Urothelium cell line (cell line): ENCODE measurements around the gene RRP12.
A peak's percentile ranks its signal among the peaks of the same experiment; 100 is the strongest.
"Not testable (repeated sequence)": the region's sequence is repeated elsewhere in the genome, so short reads cannot be mapped to it uniquely, and the experiment has no call there.

Experiments used
- DNase-seq: peaks from one replicate; pipeline ENCODE4 v3.0.0; 2011; ENCODE audit warnings: low spot score, mixed read lengths
- FAIRE-seq: peaks from 2 replicates; lab custom pipeline; 2011; peaks lifted over from hg19 to GRCh38; lab: Jason Lieb, UNC

RRP12 gene

DNA sequence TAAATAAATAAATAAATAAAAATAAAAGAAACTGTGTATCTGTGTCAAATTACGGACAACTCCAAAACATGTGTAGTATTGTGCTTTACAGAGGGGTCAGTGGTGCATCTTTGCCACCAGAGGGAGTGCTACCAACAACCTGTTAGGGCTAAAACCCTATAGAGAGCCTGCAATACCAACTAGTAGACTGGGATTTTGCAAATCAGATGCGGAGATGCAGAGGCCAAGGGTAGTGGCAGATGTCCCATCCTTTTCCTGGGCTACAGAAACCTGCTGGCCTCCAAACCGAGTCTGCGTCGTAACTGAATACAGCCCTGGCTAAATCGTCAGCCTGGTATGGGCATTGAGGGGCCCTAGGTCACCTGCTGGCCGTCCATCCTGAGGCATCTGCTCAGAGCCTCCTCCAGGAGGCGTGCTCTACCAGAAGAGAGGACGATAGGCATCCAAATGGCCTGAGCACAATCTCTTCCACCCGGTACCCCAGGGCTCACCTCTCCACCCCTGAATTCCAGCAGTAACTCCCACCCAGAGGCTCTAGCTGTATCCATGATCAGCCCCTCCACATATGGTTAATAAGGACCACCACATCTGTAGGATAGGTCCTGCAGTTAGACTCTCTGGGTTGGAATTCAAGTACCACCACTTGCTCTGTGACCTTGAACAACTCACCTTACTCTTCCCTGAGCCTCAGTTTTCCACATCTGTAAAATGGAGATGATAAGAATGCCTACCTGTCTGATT, 6.2 kb upstream of the RRP12 start:
- DNase-seq (peak; percentile 72), FAIRE-seq (no peak)

DNA sequence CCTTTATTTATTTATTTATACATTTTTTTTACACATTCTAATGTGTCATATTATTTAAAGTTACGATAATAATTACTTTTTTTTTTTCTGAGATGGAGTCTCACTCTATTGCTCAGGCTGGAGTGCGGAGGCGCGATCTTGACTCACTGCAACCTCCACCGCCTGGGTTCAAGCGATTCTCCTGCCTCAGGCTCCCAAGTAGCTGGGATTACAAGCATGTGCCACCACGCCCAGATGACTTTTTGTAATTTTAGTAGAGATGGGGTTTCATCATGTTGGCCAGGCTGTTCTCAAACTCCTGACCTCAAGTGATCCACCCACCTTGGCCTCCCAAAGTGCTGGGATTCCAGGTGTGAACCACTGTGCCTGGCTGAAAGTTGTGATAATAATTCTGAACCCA, 5.3 kb upstream of the RRP12 start:
- DNase-seq, FAIRE-seq: not testable (repeated sequence)

DNA sequence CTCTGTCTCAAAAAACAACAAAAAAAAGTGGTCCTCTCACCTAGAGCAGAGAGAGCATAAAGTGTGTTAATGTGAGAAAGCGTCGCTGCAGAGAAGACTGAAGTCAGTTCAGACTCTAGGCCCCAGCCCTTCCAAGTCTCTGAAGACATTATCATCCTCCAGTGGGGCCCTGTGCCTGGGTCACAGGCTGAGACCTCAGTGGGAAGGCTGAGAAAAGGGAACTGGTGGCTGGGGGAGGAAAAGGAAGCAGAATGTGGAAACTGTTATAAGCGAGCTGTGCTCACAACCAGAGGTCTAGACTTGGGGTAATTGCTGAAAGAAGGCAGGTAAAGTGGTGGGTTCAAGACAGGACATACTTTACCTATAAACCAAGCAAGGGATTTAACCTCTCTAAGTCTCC, 4.9 kb upstream of the RRP12 start:
- no peak for DNase-seq
- no peak for FAIRE-seq

DNA sequence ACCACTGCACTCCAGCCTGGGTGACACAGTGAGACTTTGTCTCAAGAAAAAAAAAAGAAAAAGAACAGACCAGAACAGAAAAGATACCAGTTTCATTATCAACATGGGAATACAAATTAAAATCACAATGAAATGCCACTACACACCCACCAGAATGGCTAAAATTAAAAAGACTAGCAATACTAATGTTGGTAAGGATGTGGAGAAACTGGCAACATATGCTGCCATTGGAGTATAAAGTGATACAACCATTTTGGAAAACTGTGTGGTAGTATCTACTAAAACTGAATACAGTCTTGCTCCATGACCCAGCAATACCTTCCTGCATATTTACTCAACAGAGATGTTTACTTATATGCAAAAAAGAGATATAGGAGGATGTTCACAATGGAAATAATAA, 2.9 kb upstream of the RRP12 start:
- DNase-seq, result no peak
- no peak for FAIRE-seq

DNA sequence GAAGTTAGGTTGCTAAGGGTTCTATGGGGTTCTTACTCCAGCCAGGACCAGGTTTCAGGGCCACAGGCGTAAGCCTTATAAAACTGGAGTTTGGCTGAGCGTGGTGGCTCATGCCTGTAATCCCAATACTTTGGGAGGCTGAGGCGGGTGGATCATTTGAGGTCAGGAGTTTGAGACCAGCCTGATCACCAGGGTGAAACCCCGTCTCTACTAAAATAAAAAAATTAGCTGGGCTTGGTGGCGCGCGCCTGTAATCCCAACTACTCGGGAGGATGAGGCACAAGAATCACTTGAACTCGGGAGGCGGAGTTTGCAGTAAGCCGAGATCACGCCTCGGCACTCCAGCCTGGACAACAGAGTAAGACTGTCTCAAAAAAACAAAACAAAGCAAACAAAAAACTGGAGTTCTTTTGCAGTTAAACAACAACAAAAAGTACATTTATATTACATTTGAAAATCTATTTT, 347 bp upstream of the RRP12 start:
- FAIRE-seq (no peak), DNase-seq (no peak)

DNA sequence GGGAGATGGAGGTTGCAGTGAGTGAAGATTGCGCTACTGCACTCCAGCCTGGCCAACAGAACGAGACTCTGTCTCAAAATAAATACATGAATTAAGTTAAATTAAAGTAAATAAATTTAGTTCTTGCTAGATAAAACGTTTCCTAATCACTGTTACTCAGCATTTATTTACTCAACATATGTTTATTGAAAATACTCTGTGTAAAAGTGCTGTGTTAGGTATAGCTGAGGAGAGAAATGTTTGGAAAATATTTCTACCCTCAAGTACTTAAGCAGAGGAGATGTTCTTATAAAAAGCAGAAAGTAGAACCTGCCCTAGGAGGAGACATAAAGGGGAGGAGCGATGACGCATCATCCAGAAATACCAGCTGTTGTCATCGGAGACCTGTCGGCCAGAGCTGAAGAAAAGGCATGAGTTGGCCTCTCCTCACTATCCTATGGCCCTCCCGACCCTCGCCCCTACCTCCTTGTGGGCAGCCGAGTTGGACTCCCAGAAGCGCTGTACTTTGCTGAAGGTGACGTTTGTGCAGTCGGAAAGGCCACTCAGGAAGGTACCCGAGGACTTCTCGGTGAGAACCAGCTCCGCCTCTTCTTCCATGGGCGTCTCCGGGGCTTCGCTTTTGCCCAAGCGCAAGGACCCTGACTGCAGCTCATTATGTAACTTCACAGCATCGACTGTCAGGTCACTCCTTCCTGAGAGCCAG, 1.1 kb downstream of the RRP12 start:
- peak; percentile 54 for DNase-seq
- no peak for FAIRE-seq

DNA sequence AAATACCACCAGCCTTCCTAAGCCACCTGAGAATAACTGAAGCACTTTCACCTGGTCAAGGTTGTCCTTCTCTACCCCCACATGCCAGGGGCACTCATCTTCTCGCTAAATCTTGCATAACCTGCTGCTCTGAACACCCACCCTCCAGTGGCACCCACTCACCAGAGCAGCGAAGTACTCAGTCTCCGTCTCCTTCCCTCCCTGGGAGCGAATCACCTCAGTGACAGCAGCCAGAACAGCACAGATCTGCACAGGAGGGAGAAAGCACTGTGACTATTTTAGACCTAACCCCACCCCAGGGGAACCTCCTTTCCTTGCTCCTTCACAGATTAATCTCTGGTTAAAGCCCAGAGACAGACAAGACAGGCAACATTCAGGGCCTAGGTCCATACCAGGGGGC, 5.1 kb downstream of the RRP12 start:
- FAIRE-seq (no peak), DNase-seq (no peak)

DNA sequence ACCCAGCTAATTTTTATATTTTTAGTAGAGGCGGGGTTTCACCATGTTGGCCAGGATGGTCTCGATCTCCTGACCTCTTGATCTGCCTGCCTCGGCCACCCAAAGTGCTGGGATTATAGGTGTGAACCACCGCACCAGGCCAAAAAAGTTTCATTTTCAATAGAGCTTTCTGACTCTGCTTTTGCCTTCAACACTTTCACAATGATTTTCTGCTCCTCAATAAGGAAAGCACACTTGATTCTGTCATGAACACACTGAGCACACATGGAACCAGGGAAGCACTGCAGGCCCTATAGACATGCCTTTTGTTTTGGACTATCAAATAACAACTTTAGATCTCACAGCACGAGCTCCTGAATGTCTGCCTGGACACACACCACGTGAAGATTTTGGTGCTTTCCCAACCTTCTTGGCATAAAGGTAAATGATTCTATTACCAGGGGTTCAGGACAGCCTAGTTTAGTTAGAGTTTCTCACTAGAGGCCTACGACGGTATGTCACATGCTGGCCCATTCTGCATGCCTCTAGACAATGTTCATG, 8.0 kb downstream of the RRP12 start:
- FAIRE-seq, result no peak
- no peak for DNase-seq

DNA sequence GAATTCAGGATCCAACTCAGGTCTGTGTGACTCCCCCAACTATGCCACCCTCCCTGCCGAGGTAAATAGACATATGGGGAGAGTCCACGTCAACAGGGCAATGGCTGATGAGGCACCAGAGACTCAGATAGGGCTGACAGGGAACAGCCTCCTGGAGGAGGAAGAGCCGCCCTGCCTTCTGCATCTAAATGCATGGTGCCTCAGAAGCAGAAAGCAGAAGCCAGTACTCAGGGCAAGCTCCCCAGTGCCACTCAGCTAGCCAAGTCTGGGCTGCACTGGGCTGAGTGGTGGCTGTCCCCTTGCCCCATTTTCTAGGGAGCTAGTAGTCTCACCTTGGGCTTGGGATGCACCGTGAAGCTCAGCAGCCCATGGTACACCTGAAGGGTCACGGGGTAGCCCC, 11.0 kb downstream of the RRP12 start:
- no peak for FAIRE-seq
- DNase-seq, result no peak

DNA sequence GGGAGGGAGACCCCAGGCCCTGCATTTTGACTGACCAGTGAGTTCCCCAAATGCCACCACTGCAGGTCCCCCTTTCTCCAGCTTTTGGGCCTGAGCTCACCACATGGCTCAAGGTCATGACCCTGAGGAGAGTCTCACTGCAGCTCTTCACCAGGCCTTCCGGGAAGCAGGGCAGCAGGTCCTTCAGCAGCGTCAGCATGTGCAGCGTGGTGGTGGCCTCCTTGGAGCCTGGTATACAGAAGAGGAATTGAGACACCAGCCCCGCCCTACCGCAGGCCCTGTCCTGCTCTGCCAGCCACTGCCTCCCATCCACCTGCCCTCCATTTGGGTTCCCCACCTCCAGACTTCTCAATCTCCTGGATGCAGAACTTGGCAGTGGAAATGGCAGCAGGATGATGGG, 13.0 kb downstream of the RRP12 start:
- no peak for DNase-seq
- FAIRE-seq, result no peak

DNA sequence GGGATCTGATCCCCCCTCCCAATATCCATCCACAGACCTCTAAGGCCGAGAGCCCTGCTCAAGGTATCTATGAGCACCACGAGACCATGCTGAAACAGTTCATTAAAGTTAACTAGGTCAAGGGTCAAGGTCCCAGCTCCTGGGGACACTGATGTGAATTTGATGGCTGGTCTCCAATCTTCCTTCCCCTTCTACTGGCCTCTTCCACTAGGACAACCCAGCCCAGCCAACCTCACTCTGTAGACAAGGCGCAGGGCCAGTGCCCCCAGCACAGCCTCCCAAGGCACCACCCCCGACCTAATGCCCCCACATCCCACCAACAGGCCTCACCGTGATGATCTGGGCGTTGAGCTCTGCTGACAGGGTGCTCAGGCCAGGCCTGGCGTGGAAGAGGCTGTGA, 15.6 kb downstream of the RRP12 start:
- no peak for FAIRE-seq
- no peak for DNase-seq

DNA sequence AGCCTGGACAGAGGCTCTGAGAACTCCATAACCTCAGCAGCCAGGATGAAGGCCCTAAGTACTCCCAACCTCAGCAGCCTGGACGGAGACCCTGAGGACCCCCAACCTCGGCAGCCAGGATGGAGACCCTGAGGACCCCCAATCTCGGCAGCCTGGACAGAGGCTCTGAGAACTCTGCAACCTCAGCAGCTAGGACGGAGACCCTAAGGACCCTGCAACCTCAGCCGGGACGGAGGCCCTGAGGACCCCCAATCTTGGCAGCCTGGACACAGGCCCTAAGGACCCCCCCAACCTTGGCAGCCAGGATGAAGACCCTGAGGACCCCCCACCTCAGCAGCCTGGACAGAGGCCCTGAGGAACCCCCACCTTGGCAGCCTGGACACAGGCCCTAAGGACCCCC, 16.5 kb downstream of the RRP12 start:
- DNase-seq (no peak), FAIRE-seq (no peak)

DNA sequence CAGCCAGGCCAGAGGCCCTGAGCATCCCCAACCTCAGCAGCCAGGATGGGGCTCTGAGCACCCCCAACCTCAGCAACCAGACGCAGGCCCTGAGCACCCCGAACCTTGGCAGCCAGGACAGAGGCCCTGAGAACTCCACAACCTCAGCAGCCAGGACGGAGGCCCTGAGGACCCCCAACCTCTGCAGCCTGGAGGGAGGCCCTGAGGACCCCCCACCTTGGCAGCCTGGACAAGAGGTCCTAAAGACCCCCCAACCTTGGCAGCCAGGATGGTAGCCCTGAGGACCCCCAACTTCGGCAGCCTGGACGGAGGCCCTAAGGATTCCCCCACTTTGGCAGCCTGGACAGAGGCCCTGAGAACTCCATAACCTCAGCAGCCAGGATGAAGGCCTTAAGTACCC, 17.0 kb downstream of the RRP12 start:
- FAIRE-seq, result no peak
- DNase-seq, result no peak

DNA sequence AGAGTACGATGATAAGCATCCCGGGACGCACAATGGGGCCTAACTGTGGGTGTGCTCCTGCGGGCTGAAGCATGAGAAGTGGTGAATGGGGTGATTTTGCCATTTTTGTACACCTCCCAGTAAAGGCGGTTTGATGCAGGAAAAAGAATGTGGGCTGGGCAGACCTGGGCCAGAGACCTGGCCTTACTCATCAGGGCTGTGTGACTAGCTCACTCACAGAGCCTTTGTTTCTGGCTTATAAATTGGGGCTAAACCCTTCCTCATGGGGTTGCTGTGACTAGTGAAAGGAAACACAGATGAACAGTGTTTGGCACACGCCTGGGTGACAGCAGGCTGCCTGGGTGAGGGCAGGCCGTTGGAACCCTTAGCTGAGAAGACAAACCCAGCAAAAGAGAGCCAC, 18.0 kb downstream of the RRP12 start:
- no peak for FAIRE-seq
- no peak for DNase-seq

DNA sequence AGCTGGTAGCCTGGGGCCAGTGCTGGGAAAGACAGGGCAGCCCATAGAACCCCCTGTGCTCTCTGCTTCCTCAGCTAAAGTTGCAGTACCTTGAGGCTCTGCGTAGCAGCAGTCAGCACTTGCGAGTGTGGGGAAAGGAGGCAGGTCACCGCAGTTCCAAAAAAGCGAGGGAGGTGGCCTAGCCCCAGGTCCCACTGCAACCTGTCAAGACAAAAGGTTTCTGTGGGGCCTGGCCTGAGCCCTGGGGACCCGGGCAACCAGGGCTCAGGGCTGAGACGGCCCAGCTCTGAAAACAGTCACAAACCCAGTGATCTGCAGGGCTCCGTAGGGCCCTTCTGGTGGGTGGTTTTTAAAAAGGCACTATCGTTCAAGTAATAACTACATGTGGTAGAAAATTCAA, 19.5 kb downstream of the RRP12 start:
- FAIRE-seq (no peak), DNase-seq (no peak)

DNA sequence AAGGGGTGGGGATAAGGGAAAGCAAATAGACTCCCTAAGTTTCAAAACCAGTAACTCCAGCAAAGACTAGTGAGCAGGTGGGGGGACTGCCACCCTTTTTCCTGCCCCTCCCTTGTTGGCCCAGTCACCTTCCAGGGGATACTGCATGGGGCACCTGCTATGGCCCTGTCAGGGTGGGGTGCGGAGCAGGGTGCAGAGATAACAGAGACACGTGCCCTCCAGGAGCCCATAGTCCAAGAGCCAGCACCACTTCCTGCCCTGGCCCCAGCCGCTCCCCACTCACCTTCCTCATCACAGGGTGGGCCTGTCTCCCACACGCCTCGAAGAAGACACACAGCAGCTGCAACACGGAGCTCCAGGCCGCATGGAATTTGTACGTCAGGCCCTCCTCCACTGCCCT, 20.6 kb downstream of the RRP12 start:
- DNase-seq (no peak), FAIRE-seq (no peak)

DNA sequence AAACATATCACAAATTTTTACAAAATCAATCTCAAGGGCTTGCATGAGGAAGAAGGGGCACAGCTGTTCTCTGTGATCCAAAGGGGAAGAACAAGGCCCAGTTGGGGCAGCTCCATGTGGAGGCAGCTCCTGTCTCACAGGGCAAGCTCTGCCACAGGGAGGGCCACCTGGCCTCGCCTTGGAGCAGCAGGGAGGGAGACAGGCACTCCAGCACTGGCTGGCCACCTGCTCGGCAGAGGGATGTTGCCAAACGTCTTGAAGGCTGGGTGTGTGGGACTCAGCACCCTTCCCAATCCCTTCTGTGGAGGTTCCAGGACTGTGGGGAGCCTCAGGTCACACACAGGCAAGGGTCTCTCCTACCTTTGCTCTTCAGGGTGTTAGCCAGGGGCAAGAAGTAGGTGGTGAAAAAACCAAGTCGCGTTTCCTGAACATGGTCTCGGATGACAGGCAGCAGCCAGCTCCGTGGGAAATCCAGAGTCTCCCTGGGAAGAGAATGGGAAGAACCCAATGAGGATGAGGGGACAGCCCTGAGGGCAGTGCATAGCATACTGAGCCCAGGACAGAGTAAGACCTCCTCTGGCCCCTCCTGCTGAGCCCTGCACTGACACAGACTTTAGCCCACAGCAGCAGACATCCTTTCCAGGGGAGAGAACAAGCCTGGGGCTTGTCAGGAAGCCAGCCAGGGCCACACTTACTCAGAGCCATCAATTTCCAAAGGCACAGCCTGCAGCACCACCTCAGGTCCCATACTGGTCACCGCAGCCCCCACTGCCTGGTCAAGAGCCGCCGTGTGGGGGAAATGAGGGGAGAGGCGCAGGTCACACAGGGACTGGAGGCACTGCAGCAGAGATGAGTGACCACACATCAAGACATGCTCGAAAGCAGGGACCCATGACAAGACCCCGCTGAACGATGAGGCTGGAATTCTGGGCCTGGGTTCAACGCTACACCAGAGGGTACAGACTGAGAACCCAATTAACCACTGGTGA, 21.9 kb downstream of the RRP12 start:
- DNase-seq (no peak), FAIRE-seq (no peak)

DNA sequence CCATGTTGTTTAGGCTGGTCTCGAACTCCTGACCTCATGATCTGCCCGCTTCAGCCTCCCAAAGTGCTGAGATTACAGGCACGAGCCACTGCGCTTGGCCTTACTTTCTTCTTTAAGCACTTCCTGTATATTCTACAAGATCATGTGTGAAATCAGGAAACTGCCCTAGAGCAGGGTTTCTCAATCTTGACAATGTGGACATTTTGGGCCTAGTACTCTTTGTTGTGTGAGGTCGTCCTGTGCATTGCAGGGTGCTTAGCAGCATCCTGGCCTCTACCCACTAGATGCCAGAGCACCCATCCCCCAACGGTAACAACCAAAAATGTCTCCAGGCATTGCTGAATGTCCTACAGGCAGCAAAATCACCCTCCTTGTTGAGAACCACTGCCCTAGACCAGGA, 24.7 kb downstream of the RRP12 start:
- no peak for DNase-seq
- no peak for FAIRE-seq

DNA sequence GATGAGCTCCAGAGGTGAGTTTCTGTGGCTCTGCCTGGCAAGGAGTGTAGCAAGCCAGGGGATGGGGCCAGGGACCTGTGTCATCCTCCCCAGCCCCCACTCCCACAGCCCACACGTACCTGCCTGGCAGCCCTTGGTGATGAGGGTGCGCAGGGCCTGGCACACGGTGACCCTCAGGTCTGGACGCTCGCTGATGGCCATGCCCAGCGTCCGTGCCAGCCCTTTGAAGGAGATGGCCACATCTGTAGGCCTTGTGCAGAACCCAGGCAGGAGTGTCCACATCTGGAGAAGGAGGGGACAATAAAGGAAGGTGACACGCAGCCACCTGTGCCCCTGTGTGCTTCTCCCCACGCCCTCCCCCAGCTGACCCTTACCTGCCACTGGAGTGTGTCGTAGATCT, 27.7 kb downstream of the RRP12 start:
- no peak for FAIRE-seq

DNA sequence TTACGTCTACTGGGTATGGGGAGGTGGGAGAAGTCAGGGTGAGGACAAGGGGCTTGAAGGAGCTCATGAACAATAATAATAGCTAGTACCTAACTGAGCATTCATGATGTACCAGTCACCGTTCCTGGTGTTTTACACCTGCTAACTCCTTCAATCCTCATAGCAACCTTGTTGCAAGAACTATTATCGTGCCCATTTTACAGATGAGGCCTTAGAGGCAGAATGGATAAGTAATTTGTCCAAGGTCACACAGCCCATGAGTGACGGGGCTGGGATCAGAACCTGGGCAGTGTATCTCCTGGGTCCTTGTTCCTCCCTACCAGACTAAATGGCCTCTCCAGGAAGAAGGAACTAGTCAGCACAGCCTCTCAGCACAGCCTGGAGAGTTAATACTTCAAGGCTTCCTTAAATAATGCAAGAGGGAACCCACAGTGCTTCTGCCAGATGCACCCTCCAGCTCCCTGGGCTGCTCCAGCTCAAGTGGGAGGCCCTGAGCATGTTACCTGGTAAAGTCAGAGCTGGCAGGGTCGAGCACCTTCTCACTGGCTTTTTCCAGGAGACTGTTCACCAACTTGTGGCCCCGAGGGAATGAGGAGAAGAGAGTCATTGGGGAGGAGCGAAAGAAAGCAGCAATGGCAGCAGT, 28.8 kb downstream of the RRP12 start:
- no peak for DNase-seq

More for the DNA sequence above, 27.7 kb downstream of the RRP12 start:
- DNase-seq, result no peak

DNA sequence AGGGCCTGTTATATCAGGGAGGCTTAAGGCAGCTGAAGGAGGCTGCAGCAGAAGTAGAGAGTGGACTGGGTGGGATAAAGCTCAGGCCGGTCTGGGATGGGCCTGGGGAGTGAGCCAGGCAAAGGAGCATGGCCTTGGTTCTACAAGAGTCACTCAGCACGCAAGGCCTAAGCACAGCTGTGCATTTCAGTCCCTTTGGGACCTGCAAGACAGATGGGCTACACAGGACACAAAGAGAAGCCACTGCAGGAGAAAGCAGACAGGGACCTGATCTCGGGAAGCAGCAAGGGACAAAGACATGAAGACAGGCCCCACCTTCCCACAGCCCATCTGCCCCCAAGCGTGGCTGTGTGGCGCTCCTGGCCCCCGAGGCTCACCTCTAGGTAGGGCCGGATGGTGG, 29.4 kb downstream of the RRP12 start:
- FAIRE-seq, result no peak
- DNase-seq, result no peak

More for the DNA sequence above, 28.8 kb downstream of the RRP12 start:
- FAIRE-seq, result no peak
